CD14-positive monocyte (primary cell): ENCODE results near the gene SASH1. TPM values are rescaled to one million over a fixed set of nuclear protein-coding genes. Genes with fewer than 3 reads are reported as not detected.

ENCODE experiments used
- DNase-seq, 3 donors: peaks; one replicate each; pipeline ENCODE4 v3.0.0-alpha.2; 2011 to 2022
- H2AFZ ChIP-seq: 2 replicates; pipeline ENCODE4 v1.6.0; 2012; ENCODE audit warnings: mild to moderate bottlenecking, low read depth, low read length, inconsistent platforms; ENCODE audit not compliant: insufficient read depth, poor library complexity, severe bottlenecking
- H3K27ac ChIP-seq, 2 donors: 1 replicate in 1 of 2; 2 replicates in 1 of 2; pipeline ENCODE4 v1.5.1; 2012 to 2013; ENCODE audit warnings: low read length in 2 of 2, control low read depth in 1 of 2, inconsistent platforms in 1 of 2, low read depth in 1 of 2, mild to moderate bottlenecking in 1 of 2
- H3K27me3 ChIP-seq, 2 donors: one replicate each; pipeline versions ENCODE4 v1.6.0 to v1.6.1; 2011 to 2013; ENCODE audit warnings: low read length in 2 of 2; ENCODE audit not compliant: control insufficient read depth in 2 of 2, insufficient read depth in 2 of 2
- H3K36me3 ChIP-seq, 2 donors: replicated peaks in 1 of 2; 1 replicate in 1 of 2; 2 replicates in 1 of 2; pipeline versions ENCODE4 v1.5.1 to v1.6.1; 2012 to 2013; ENCODE audit warnings: low read length in 2 of 2, control low read depth in 1 of 2, inconsistent platforms in 1 of 2, mild to moderate bottlenecking in 1 of 2; ENCODE audit not compliant: insufficient read depth in 2 of 2, control insufficient read depth in 1 of 2
- H3K4me1 ChIP-seq, 2 donors: 1 replicate in 1 of 2; 2 replicates in 1 of 2; pipeline versions ENCODE4 v1.5.1 to v1.6.1; 2012 to 2013; ENCODE audit warnings: low read length in 2 of 2, control low read depth in 1 of 2, inconsistent platforms in 1 of 2, mild to moderate bottlenecking in 1 of 2, moderate library complexity in 1 of 2; ENCODE audit not compliant: insufficient read depth in 2 of 2, control insufficient read depth in 1 of 2
- H3K4me2 ChIP-seq: replicated peaks from 2 replicates; pipeline ENCODE3; 2012; ENCODE audit warnings: low read length, moderate library complexity, mild to moderate bottlenecking; ENCODE audit not compliant: poor library complexity, severe bottlenecking; ENCODE audit errors: extremely low read depth
- H3K4me3 ChIP-seq, 3 experiments: fragments of 200-600 bp in 1 of 3; sonication (generic) in 1 of 3; replicated peaks in 1 of 3; 1 replicate in 2 of 3; 2 replicates in 1 of 3; pipeline ENCODE4 v1.5.1; 2011 to 2013; ENCODE audit warnings: low read length in 3 of 3, mild to moderate bottlenecking in 3 of 3, control low read depth in 2 of 3, low read depth in 2 of 3, inconsistent platforms in 1 of 3, moderate library complexity in 1 of 3
- H3K79me2 ChIP-seq: 2 replicates; pipeline ENCODE4 v1.6.0; 2012; ENCODE audit warnings: mild to moderate bottlenecking, control low read depth, inconsistent platforms, low read length, moderate library complexity; ENCODE audit not compliant: insufficient read depth
- H3K9ac ChIP-seq: 2 replicates; pipeline ENCODE4 v1.6.0; 2017; ENCODE audit warnings: low read length, mild to moderate bottlenecking; ENCODE audit not compliant: insufficient read depth, poor library complexity, severe bottlenecking
- H3K9me3 ChIP-seq, 2 donors: replicated peaks in 1 of 2; 1 replicate in 1 of 2; 2 replicates in 1 of 2; pipeline versions ENCODE4 v1.5.1 to v1.6.1; 2012 to 2013; ENCODE audit warnings: low read length in 2 of 2, control low read depth in 1 of 2; ENCODE audit not compliant: control insufficient read depth in 1 of 2, insufficient read depth in 1 of 2
- H4K20me1 ChIP-seq: 2 replicates; pipeline ENCODE4 v1.6.0; 2012; ENCODE audit warnings: mild to moderate bottlenecking, low read length, control low read depth, moderate library complexity; ENCODE audit not compliant: insufficient read depth
- H3K27ac Mint-ChIP-seq, 7 donors: one replicate each; pipeline ENCODE4 v1.8.0; 2020; ENCODE audit warnings: mild to moderate bottlenecking in 7 of 7, mixed read lengths in 7 of 7, moderate library complexity in 6 of 7, inconsistent platforms in 2 of 7
- H3K27me3 Mint-ChIP-seq, 3 donors: one replicate each; pipeline ENCODE4 v1.8.0; 2021 to 2022; ENCODE audit warnings: low read depth in 3 of 3, mild to moderate bottlenecking in 3 of 3, mixed read lengths in 3 of 3, moderate library complexity in 3 of 3, inconsistent platforms in 1 of 3
- H3K36me3 Mint-ChIP-seq, 2 donors: one replicate each; pipeline ENCODE4 v1.8.0; 2020; ENCODE audit warnings: mixed read lengths in 2 of 2, inconsistent platforms in 1 of 2, mild to moderate bottlenecking in 1 of 2
- H3K4me1 Mint-ChIP-seq: one replicate; pipeline ENCODE4 v1.8.0; 2020; ENCODE audit warnings: mild to moderate bottlenecking, mixed read lengths
- H3K4me3 Mint-ChIP-seq, 2 donors: one replicate each; pipeline ENCODE4 v1.8.0; 2020; ENCODE audit warnings: mild to moderate bottlenecking in 2 of 2, mixed read lengths in 2 of 2, moderate library complexity in 1 of 2
- H3K9me3 Mint-ChIP-seq, 7 donors: one replicate each; pipeline ENCODE4 v1.8.0; 2020 to 2022; ENCODE audit warnings: mixed read lengths in 7 of 7, mild to moderate bottlenecking in 6 of 7, moderate library complexity in 6 of 7, inconsistent platforms in 2 of 7
- WGBS: methylation state at CpG from one replicate; pipeline ENCODE4 v1.1.5; 2013; ENCODE audit warnings: missing lambda C conversion rate; ENCODE audit not compliant: insufficient coverage; 5-methylcytosine and 5-hydroxymethylcytosine counted together
- intact Hi-C, 2 donors: fragments of 100-400 bp; cut with micrococcal nuclease; formaldehyde crosslinking; loops; one replicate each; pipeline versions ENCODE4 v1.15.0 to v1.15.1; 2023
- polyA plus RNA-seq, 3 donors: library from polyadenylated mRNA; depleted of rRNA in 1 of 3; unstranded in 2 of 3; stranded (reverse) in 1 of 3; fragments of 300-500 nt in 2 of 3; fragments of >200 nt in 1 of 3; fragmentation: Illumina TruSeq in 2 of 3; gene quantifications; 1 replicate in 2 of 3; 2 replicates in 1 of 3; pipeline ENCODE4 v1.2.3, GENCODE V29; 2012 to 2021
- TF ChIP-seq, protein P1 (sequence below): fragments of 200-600 bp; IDR thresholded peaks from one replicate; pipeline ENCODE4 v1.8.0; 2022; ENCODE audit warnings: antibody characterized with exemption, mild to moderate bottlenecking

The SASH1 gene
- polyA plus RNA-seq, 3 donors = 0.90 to 5.1 (median 4.7) TPM

DNA sequence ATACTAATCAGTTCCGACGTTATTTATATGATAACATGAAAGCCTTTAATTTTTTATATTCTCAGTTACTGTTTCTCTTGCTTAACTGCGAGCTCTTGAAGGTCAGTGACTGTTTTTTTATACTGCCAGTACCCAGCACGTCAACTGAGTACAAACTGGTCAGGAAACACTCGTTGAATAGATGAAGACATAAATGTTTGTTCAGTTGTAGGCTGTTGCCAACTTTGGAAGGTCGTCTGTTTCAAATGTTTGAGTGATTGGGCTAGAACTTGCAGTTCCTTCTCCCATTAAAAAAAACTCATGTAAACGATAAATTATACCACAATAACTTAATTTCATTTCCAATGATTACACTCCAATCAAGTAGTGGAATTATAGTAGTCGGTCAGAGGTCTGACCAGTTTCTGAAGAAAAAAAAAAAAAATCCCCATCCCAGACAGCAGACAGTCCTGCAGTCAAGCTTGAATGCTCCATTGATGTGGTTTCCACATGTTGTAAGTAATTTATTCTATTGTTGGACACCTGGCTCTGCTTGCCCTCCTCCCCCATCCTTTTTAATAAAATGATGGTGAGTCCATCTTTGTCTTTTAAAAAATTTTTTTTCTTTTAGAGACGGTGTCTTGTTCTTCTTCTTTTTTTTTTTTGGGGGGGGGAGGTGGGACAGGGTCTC lies 81.1 kb downstream of the SASH1 start:
- WGBS = 44% methylated on average over 3 of the region's 9 CpGs
- Histone ChIP-seq H3K4me1 (no peaks in the 10 kb centered on the region), H3K4me2 (no peak overlapping the region), H2AFZ (no peak overlapping the region), H3K27me3 (peaks cover 0 to 10% of the 10 kb centered on the region in 2 donors), H3K4me3 (no peak overlapping the region), H3K27ac (no peak overlapping the region), H4K20me1 (no peaks in the 10 kb centered on the region), H3K9me3 (no peaks in the 10 kb centered on the region), H3K79me2 (no peaks in the 10 kb centered on the region), H3K9ac (no peak overlapping the region), H3K36me3 (no peaks in the 10 kb centered on the region)
- intact Hi-C loops = no loop called here
- no peaks in the 10 kb centered on the region for H3K36me3 Mint-ChIP-seq
- no peak for DNase-seq
- peaks cover 0 to 2% (median 0%) of the 10 kb centered on the region in 7 donors for H3K9me3 Mint-ChIP-seq
- H3K27me3 Mint-ChIP-seq = peaks cover 6 to 28% (median 12%) of the 10 kb centered on the region in 3 donors
- no peak overlapping the region for H3K4me3 Mint-ChIP-seq
- no peaks in the 10 kb centered on the region for H3K4me1 Mint-ChIP-seq
- no peak overlapping the region for H3K27ac Mint-ChIP-seq
- TF ChIP-seq, protein P1, sequence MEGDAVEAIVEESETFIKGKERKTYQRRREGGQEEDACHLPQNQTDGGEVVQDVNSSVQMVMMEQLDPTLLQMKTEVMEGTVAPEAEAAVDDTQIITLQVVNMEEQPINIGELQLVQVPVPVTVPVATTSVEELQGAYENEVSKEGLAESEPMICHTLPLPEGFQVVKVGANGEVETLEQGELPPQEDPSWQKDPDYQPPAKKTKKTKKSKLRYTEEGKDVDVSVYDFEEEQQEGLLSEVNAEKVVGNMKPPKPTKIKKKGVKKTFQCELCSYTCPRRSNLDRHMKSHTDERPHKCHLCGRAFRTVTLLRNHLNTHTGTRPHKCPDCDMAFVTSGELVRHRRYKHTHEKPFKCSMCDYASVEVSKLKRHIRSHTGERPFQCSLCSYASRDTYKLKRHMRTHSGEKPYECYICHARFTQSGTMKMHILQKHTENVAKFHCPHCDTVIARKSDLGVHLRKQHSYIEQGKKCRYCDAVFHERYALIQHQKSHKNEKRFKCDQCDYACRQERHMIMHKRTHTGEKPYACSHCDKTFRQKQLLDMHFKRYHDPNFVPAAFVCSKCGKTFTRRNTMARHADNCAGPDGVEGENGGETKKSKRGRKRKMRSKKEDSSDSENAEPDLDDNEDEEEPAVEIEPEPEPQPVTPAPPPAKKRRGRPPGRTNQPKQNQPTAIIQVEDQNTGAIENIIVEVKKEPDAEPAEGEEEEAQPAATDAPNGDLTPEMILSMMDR = no peak

DNA sequence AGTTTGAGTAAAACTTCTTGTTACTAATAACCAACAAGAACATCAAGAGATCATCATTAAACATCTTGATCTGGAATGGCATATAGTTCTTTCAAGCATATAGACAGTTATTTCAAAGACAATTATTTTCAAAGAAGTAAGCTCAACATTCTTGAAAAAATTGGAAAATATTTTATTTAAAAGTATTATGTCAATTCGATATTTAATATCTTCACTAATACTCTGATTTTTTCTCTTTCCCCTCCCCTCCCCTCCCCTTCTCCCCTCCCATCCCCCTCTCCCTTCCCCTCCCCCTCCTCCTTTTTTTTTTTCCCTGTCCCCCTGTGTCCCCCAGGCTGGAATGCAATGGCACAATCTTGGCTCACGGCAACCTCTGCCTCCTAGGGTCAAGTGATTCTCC lies 82.8 kb downstream of the SASH1 start:
- Histone ChIP-seq H3K4me2 (no peak overlapping the region), H3K9ac (no peak overlapping the region), H4K20me1 (no peaks in the 10 kb centered on the region), H3K79me2 (no peaks in the 10 kb centered on the region), H3K27me3 (peaks cover 0 to 6% of the 10 kb centered on the region in 2 donors), H3K4me1 (no peaks in the 10 kb centered on the region), H2AFZ (no peak overlapping the region), H3K4me3 (no peak overlapping the region), H3K36me3 (no peaks in the 10 kb centered on the region), H3K9me3 (no peaks in the 10 kb centered on the region), H3K27ac (no peak overlapping the region)
- no peak for DNase-seq
- no peak overlapping the region for H3K4me3 Mint-ChIP-seq
- no peaks in the 10 kb centered on the region for H3K4me1 Mint-ChIP-seq
- H3K36me3 Mint-ChIP-seq = no peaks in the 10 kb centered on the region
- H3K27ac Mint-ChIP-seq = no peak overlapping the region
- intact Hi-C loops = no loop called here
- H3K9me3 Mint-ChIP-seq = peaks cover 0 to 2% (median 0%) of the 10 kb centered on the region in 7 donors
- TF ChIP-seq, protein P1 = no peak
- 100% methylated on average over 1 of the region's 2 CpGs for WGBS
- H3K27me3 Mint-ChIP-seq = peaks cover 5 to 21% (median 12%) of the 10 kb centered on the region in 3 donors
